Spleen (tissue), 7 donors: ENCODE measurements around the gene STXBP6.

Experiments used
- POLR2A ChIP-seq, 3 donors: fragments of 450-650 bp; IDR thresholded peaks; one replicate each; pipeline ENCODE4 v1.5.1; 2017; ENCODE audit warnings: antibody characterized with exemption in 3 of 3, mild to moderate bottlenecking in 1 of 3
- POLR2AphosphoS5 ChIP-seq, 3 donors: sonication (generic); formaldehyde crosslinking; IDR thresholded peaks; one replicate each; pipeline ENCODE4 v1.5.1; 2017; ENCODE audit warnings: antibody characterized with exemption in 3 of 3
- TF ChIP-seq, protein P1 (sequence below), 11 experiments: fragments of 200-600 bp in 7 of 11; fragments of 450-650 bp in 4 of 11; sonication (generic) in 4 of 11; IDR thresholded peaks in 8 of 11; conservative IDR thresholded peaks in 3 of 11; 1 replicate in 7 of 11; 2 replicates in 4 of 11; pipeline versions ENCODE4 v1.4.0 to v1.8.0; 2016 to 2021; ENCODE audit warnings: antibody characterized with exemption in 11 of 11, inconsistent platforms in 4 of 11, mild to moderate bottlenecking in 1 of 11
- donor health status: DM: no; HTN: no; CAD: no; lungs with moderate emphysema.
- donor health status: DM: no; HTN: no; CAD: no.
- donor health status: DM: no; HTN: no; CAD: no.

DNA sequence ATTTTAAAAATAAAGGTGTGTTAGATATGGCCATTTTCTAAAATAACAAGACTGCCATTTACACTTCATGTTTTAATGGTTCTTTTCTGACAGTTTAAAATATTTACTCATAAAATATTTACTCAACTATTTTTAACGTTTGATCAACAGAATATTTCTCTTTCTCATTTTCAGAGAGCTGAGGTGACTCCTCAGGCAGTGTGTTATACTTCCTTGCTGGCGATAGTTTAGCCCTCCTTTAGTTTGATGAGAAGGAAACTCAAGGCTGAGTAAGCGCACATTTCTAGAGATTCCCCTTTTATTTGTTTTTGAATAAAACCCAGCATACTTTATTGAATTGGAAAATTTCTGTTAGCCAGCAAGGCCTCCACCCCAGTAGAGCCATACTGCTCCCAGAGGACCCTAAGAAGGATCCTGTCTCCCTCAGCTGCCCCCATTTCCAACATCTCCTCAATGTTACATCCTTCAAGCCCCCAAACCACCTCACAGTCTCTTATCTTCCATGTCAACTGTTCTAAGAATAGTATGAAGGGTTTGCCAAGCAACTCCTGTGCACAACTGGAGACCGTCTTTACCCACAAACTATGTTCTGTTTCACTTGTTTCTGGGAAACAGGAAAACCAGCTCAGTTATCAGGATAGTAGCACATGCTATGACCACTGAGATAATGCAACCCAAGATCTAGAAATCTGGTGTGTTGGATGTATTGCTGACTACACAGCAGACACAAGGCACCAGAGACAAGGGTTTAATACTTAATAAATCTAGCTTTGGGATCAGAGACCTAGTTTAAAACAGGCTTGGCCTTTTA is 129.5 kb downstream of the STXBP6 start:
- no peak for TF ChIP-seq POLR2AphosphoS5 (IDR thresholded peaks at IDR 0.05)
- no peak for TF ChIP-seq POLR2A (IDR thresholded peaks at IDR 0.05)
- TF ChIP-seq, protein P1, sequence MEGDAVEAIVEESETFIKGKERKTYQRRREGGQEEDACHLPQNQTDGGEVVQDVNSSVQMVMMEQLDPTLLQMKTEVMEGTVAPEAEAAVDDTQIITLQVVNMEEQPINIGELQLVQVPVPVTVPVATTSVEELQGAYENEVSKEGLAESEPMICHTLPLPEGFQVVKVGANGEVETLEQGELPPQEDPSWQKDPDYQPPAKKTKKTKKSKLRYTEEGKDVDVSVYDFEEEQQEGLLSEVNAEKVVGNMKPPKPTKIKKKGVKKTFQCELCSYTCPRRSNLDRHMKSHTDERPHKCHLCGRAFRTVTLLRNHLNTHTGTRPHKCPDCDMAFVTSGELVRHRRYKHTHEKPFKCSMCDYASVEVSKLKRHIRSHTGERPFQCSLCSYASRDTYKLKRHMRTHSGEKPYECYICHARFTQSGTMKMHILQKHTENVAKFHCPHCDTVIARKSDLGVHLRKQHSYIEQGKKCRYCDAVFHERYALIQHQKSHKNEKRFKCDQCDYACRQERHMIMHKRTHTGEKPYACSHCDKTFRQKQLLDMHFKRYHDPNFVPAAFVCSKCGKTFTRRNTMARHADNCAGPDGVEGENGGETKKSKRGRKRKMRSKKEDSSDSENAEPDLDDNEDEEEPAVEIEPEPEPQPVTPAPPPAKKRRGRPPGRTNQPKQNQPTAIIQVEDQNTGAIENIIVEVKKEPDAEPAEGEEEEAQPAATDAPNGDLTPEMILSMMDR (IDR thresholded peaks at IDR 0.05 in 8 of 11, conservative IDR thresholded peaks at IDR 0.05 in 3 of 11), result no peak
